ENCODE results near the gene SLC4A1. TPM values are rescaled to one million over a fixed set of nuclear protein-coding genes. Genes with fewer than 3 reads are reported as not detected.

Gene SLC4A1
- total RNA-seq, 1 donor from 2014 or later: 0.13 TPM

DNA sequence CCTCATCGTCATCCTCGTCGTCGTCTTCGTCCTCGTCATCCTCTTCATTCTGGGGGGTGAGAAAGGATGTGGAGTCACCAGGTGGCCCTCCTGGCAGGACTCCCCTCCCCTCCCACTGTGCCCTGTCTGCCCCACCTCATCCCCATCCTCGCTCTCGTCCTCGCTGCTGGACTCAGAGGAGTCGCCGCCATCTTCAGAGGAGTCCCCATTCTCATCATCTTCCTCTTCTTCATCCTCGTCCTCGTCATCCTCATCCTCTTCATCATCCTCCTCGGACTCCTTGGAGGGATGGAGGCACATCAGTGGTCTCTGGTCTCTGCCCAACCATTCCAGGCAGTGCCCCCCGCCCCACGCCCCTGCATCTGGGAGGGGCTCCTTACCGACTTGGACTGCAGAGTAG is 60.6 kb downstream of the SLC4A1 start:
- Mint-ChIP-seq H3K4me1 (peaks cover 43% of the 10 kb centered on the region), H3K27me3 (no peaks in the 10 kb centered on the region), H3K27ac (no peak overlapping the region), H3K4me3 (no peak overlapping the region), H3K9me3 (no peaks in the 10 kb centered on the region), H3K36me3 (ENCODE audit: low read depth) (peaks cover 54% of the 10 kb centered on the region)
- CTCF ChIA-PET: interaction anchor here (1.9 kb wide), 1 partner anchor 9 kb away, joined by 8 read pairs; no protein-coding TSS in a partner anchor
- POLR2A ChIA-PET: interaction anchor here (2.1 kb wide), 1 partner anchor 9 kb away, joined by 10 read pairs; no protein-coding TSS in a partner anchor
- no peak for DNase-seq
- ATAC-seq (ENCODE audit: low read depth): no peak
- intact Hi-C loops (cut with micrococcal nuclease): no loop called here
- TF ChIP-seq, protein P1, sequence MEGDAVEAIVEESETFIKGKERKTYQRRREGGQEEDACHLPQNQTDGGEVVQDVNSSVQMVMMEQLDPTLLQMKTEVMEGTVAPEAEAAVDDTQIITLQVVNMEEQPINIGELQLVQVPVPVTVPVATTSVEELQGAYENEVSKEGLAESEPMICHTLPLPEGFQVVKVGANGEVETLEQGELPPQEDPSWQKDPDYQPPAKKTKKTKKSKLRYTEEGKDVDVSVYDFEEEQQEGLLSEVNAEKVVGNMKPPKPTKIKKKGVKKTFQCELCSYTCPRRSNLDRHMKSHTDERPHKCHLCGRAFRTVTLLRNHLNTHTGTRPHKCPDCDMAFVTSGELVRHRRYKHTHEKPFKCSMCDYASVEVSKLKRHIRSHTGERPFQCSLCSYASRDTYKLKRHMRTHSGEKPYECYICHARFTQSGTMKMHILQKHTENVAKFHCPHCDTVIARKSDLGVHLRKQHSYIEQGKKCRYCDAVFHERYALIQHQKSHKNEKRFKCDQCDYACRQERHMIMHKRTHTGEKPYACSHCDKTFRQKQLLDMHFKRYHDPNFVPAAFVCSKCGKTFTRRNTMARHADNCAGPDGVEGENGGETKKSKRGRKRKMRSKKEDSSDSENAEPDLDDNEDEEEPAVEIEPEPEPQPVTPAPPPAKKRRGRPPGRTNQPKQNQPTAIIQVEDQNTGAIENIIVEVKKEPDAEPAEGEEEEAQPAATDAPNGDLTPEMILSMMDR (IDR thresholded peaks at IDR 0.05): no peak

DNA sequence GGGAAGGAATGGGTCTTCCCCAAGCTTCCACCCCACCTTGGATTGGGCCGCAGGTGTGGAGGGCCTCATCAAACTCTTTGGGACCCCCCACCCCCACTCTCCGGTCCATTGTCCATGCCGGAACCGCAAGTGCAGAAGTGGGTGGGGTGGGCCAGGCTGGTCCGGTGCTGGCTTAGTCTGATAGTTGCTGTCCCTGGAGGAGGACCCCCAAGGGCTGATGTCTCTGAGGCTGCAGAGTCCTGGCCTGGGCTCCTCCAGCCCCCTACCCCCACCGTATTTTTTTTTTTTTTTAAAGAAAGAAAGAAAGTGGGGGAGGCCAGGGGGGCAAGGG is 61.1 kb downstream of the SLC4A1 start:
- H3K9me3 Mint-ChIP-seq: no peaks in the 10 kb centered on the region
- no peak for DNase-seq
- H3K27ac Mint-ChIP-seq: no peak overlapping the region
- CTCF ChIA-PET: interaction anchor here (1.3 to 1.9 kb wide), 3 partner anchors 10 to 144 kb away, joined by 3 to 8 read pairs (median 4); no protein-coding TSS in a partner anchor
- TF ChIP-seq, protein P1 (IDR thresholded peaks at IDR 0.05): no peak
- intact Hi-C loops (cut with micrococcal nuclease): no loop called here
- POLR2A ChIA-PET: interaction anchor here (0.7 to 2.1 kb wide), 5 partner anchors 10 to 144 kb away, joined by 3 to 10 read pairs (median 5); partner anchors contain the start of gene GRN
- no peak for ATAC-seq (ENCODE audit: low read depth)
- H3K27me3 Mint-ChIP-seq: no peaks in the 10 kb centered on the region
- peaks cover 50% of the 10 kb centered on the region for H3K36me3 Mint-ChIP-seq (ENCODE audit: low read depth)
- no peak overlapping the region for H3K4me3 Mint-ChIP-seq
- H3K4me1 Mint-ChIP-seq: peaks cover 43% of the 10 kb centered on the region

- H3K27me3 Mint-ChIP-seq: no peaks in the 10 kb centered on the region
- H3K27ac Mint-ChIP-seq: peak overlapping the region; percentile 10
- ATAC-seq (ENCODE audit: low read depth) (no peak), DNase-seq (no peak)
- no peak overlapping the region for H3K4me3 Mint-ChIP-seq
- TF ChIP-seq, protein P1 (IDR thresholded peaks at IDR 0.05): no peak
- peaks cover 41% of the 10 kb centered on the region for H3K4me1 Mint-ChIP-seq
- H3K36me3 Mint-ChIP-seq (ENCODE audit: low read depth): peaks cover 44% of the 10 kb centered on the region
- CTCF ChIA-PET: interaction anchor here (0.6 to 1.9 kb wide), 4 partner anchors 11 to 144 kb away, joined by 3 to 8 read pairs (median 4); no protein-coding TSS in a partner anchor
- H3K9me3 Mint-ChIP-seq: no peaks in the 10 kb centered on the region
- POLR2A ChIA-PET: interaction anchor here (0.5 to 2.1 kb wide), 7 partner anchors 10 to 145 kb away, joined by 3 to 10 read pairs (median 5); partner anchors contain the start of gene GRN
- intact Hi-C loops (cut with micrococcal nuclease): no loop called here
These were observed 61.7 kb downstream of the SLC4A1 start for GRCh38 chr17:44205962-44206824.

DNA sequence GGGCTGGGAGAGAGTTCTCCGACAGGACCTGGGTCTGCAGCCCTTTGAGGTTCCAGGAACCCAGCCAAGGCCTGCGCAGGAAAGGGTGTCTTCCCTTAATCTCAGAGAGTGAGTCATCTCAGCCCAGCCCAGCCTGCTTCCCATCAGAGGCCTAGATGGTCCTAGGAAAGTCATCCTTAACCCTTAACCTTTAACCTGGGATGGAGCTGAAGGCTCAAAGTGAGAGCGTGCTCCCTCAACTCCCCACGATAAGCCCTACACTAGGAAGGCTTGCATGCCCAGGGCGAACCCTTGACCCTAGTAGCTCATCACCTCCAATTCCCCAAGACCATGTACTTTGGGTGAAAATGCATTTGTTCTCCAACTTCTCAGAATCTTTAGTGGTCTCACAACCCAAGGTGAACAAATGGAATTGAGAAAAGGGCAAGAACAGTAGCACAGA is 63.5 kb downstream of the SLC4A1 start:
- peaks cover 39% of the 10 kb centered on the region for H3K36me3 Mint-ChIP-seq (ENCODE audit: low read depth)
- intact Hi-C loops (cut with micrococcal nuclease): no loop called here
- CTCF ChIA-PET: interaction anchor here (0.9 to 2.0 kb wide), 6 partner anchors 18 to 318 kb away, joined by 3 to 9 read pairs (median 6); partner anchors contain the start of genes GRN and TMUB2

More for the DNA sequence above, 63.5 kb downstream of the SLC4A1 start:
- TF ChIP-seq, protein P1 (IDR thresholded peaks at IDR 0.05): no peak
- DNase-seq (no peak), ATAC-seq (ENCODE audit: low read depth) (no peak)
- peaks cover 37% of the 10 kb centered on the region for H3K4me1 Mint-ChIP-seq
- H3K27ac Mint-ChIP-seq: no peak overlapping the region
- no peaks in the 10 kb centered on the region for H3K27me3 Mint-ChIP-seq
- no peak overlapping the region for H3K4me3 Mint-ChIP-seq
- H3K9me3 Mint-ChIP-seq: no peaks in the 10 kb centered on the region
- POLR2A ChIA-PET: interaction anchor here (1.2 to 1.5 kb wide), 6 partner anchors 8 to 123 kb away, joined by 3 to 5 read pairs (median 4); partner anchors contain the start of genes HDAC5 and UBTF

All from activated B cell treated with CpG ODN at 0.5 μM for 24 hours (primary cell).